ENCODE data around the gene PLXNB2. TPM values are rescaled to one million over a fixed set of nuclear protein-coding genes. Genes with fewer than 3 reads are reported as not detected.
"Not testable (repeated sequence)": the region's sequence is repeated elsewhere in the genome, so short reads cannot be mapped to it uniquely, and the experiment has no call there.

Gene PLXNB2
- total and polyA plus RNA-seq, 12 donors, result 12.4 to 431 (median 296) TPM

GRCh38 chr22:50274311-50274710 is 33.1 kb downstream of the PLXNB2 start:
- H3K27ac ChIP-seq, result peak overlapping the region; percentile 16 to 74 (median 60)
- 10 to 28% (median 18%) methylated on average over 4 to 7 of the region's 7 CpGs for WGBS, 4 donors
- peaks cover 0 to 40% of the 10 kb centered on the region in 2 donors for H3K36me3 ChIP-seq (replicated peaks in 1 of 2)
- peak in 4 of 6 experiments; percentile 30 to 47 (median 36) for TF ChIP-seq CTCF (IDR thresholded peaks at IDR 0.05)
- TF ChIP-seq POLR2A (IDR thresholded peaks at IDR 0.05), result peak in 1 of 2 donors; percentile 0
- DNase-seq, result peak in 6 of 7 donors; percentile 77 to 91 (median 84)
- H3K27me3 ChIP-seq, result no peaks in the 10 kb centered on the region
- H3K4me3 ChIP-seq, result no peak overlapping the region
- no peaks in the 10 kb centered on the region for H3K9me3 ChIP-seq (replicated peaks in 1 of 3)
- H3K4me1 ChIP-seq (replicated peaks in 1 of 2), result peaks cover 20 to 33% of the 10 kb centered on the region in 2 donors
- intact Hi-C loops (cut with DNase I), result loop anchor here in 1 of 2 donors (2.0 kb wide), 1 partner anchor 68 kb away; the partner anchor contains the start of gene PPP6R2

DNA sequence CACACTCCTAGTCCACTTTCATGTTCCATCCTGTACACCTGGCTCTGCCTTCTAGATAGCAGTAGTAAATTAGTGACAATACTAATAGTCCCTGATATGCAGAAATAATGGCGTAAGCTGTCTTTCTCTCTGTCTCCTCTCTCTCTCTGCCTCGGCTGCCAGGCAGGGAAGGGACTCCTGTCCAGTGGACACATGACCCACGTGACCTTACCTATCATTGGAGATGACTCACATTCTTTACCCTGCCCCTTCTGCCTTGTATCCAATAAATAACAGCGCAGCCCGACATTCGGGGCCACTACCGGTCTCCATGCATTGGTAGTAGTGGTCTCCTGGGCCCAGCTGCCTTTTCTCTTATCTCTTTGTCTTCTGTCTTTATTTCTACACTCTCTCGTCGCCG is 33.7 kb downstream of the PLXNB2 start:
- H3K9me3 ChIP-seq (replicated peaks in 1 of 3); H3K4me3 ChIP-seq; H3K27me3 ChIP-seq: not testable (repeated sequence)
- WGBS, 4 donors, result 46 to 62% (median 53%) methylated on average over 10 of the region's 10 CpGs
- Histone ChIP-seq H3K36me3 (replicated peaks in 1 of 2) (peaks cover 0 to 35% of the 10 kb centered on the region in 2 donors), H3K4me1 (replicated peaks in 1 of 2) (peaks cover 20 to 35% of the 10 kb centered on the region in 2 donors), H3K27ac (peak overlapping the region; percentile 16 to 74 (median 60))
- intact Hi-C loops (cut with DNase I), result loop anchor here in 1 of 2 donors (2.0 kb wide), 1 partner anchor 69 kb away; the partner anchor contains the start of gene PPP6R2
- DNase-seq, result peak in 2 of 7 donors; percentile 60 to 66

DNA sequence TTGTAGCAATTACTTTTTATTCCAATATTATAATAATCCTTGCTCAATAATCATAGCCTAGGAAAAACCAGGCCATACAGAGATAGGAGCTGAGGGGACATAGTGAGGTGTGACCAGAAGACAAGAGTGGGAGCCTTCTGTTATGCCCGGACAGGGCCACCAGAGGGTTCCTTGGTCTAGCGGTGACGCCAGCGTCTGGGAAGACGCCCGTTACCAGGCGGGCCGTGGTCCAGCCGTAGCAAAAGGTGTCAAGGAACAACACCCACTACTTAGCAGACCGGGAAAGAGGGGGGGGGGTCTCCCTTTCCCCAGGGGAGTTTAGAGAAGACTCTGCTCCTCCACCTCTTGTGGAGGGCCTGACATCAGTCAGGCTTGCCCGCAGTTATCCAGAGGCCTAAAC is 34.1 kb downstream of the PLXNB2 start:
- Histone ChIP-seq H3K27ac (peak overlapping the region in 2 of 5 donors; percentile 64 to 74), H3K36me3 (replicated peaks in 1 of 2) (peaks cover 0 to 31% of the 10 kb centered on the region in 2 donors), H3K4me1 (replicated peaks in 1 of 2) (peaks cover 20 to 36% of the 10 kb centered on the region in 2 donors)
- H3K4me3 ChIP-seq; intact Hi-C loops (cut with DNase I); DNase-seq; H3K9me3 ChIP-seq (replicated peaks in 1 of 3); H3K27me3 ChIP-seq: not testable (repeated sequence)
- TF ChIP-seq CTCF (IDR thresholded peaks at IDR 0.05), result peak in 1 of 6 experiments; percentile 0
- 52 to 85% (median 63%) methylated on average over 1 to 11 of the region's 11 CpGs for WGBS, 4 donors

- H3K27me3 ChIP-seq, result no peaks in the 10 kb centered on the region
- TF ChIP-seq CTCF (IDR thresholded peaks at IDR 0.05) (no peak), POLR2A (IDR thresholded peaks at IDR 0.05) (no peak)
- H3K36me3 ChIP-seq (replicated peaks in 1 of 2), result peaks cover 0 to 19% of the 10 kb centered on the region in 2 donors
- peaks cover 28 to 46% of the 10 kb centered on the region in 2 donors for H3K4me1 ChIP-seq (replicated peaks in 1 of 2)
- WGBS, 4 donors, result 40 to 48% (median 47%) methylated on average over 10 to 26 of the region's 26 CpGs
- intact Hi-C loops (cut with DNase I), result no loop called here
- no peak for DNase-seq
- H3K27ac ChIP-seq, result peak overlapping the region in 2 of 5 donors; percentile 28 to 70
- H3K9me3 ChIP-seq (replicated peaks in 1 of 3), result no peaks in the 10 kb centered on the region
- peak overlapping the region in 1 of 4 donors; percentile 59 for H3K4me3 ChIP-seq
Observed at GRCh38 chr22:50272044-50272802, 35.2 kb downstream of the PLXNB2 start.
